DMS 273 (cell line): Measurements from ENCODE around the gene APOBEC3H.
"Not testable (repeated sequence)": the region's sequence is repeated elsewhere in the genome, so short reads cannot be mapped to it uniquely, and the experiment has no call there.

Source experiments
- DNase-seq: peaks from one replicate; lab custom pipeline; 2025; ENCODE audit not compliant: unreplicated experiment; lab: John Stamatoyannopoulos, UW

The APOBEC3H gene

GRCh38 chr22:39097098-39098020 lies at the start of gene APOBEC3H:
APOBEC3H (plus strand) TSS chr22:39097244; CDS start chr22:39100279, 3,035 bp downstream.
- peak; percentile 11 for DNase-seq

DNA sequence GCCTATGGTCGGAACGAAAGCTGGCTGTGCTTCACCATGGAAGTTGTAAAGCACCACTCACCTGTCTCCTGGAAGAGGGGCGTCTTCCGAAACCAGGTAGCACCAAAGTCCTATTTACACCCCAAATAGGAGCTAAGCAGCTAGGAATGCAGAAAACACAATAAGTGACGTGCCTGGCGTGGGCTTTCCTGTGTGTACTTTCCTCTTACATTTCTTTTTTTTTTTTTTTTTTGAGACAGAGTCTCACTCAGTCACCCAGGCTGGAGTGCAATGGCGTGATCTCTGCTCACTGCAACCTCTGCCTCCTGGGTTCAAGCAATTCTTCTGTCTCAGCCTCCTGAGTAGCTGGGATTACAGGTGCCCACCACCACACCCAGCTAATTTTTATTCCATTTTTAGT lies 47.6 kb upstream of the APOBEC3H start:
- not testable (repeated sequence) for DNase-seq

DNA sequence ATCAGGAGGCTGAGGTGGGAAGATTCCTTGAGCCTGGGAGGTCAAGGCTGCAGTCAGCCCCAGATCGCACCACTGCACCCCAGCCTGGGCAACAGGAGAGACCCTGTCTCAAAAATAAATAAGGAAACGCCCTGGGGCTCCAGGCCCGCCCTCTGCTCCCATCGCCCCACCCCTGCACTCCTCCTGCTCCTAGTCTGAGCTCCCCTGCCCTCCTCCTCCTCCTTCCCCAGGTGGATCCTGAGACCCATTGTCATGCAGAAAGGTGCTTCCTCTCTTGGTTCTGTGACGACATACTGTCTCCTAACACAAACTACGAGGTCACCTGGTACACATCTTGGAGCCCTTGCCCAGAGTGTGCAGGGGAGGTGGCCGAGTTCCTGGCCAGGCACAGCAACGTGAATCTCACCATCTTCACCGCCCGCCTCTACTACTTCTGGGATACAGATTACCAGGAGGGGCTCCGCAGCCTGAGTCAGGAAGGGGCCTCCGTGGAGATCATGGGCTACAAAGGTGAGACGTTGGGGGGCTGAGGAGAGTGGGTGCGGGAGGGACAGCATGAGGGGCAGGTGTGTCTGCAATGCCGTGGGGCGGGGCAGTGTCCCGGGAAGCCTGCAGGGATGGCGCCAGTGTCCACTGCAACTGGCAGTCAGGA lies 45.1 kb upstream of the APOBEC3H start:
- DNase-seq, result not testable (repeated sequence)

DNA sequence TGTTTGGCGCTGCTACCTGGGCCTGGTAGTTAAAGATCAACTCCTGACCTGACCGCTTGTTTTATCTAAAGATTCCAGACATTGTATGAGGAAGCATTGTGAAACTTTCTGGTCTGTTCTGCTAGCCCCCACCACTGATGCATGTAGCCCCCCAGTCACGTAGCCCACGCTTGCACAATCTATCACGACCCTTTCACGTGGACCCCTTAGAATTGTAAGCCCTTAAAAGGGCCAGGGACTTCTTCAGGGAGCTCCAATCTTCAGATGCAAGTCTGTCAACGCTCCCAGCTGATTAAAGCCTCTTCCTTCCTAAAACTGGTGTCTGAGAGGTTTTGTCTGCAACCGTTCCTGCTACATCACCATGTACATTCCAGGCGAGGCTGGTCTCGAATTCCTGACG lies 41.4 kb upstream of the APOBEC3H start:
- DNase-seq, result no peak

GRCh38 chr22:39061290-39061689 lies 35.8 kb upstream of the APOBEC3H start:
- DNase-seq, result not testable (repeated sequence)

- not testable (repeated sequence) for DNase-seq
These were observed 35.1 kb upstream of the APOBEC3H start for GRCh38 chr22:39061951-39062350.

GRCh38 chr22:39063904-39064303 lies 33.1 kb upstream of the APOBEC3H start:
- DNase-seq, result not testable (repeated sequence)

DNA sequence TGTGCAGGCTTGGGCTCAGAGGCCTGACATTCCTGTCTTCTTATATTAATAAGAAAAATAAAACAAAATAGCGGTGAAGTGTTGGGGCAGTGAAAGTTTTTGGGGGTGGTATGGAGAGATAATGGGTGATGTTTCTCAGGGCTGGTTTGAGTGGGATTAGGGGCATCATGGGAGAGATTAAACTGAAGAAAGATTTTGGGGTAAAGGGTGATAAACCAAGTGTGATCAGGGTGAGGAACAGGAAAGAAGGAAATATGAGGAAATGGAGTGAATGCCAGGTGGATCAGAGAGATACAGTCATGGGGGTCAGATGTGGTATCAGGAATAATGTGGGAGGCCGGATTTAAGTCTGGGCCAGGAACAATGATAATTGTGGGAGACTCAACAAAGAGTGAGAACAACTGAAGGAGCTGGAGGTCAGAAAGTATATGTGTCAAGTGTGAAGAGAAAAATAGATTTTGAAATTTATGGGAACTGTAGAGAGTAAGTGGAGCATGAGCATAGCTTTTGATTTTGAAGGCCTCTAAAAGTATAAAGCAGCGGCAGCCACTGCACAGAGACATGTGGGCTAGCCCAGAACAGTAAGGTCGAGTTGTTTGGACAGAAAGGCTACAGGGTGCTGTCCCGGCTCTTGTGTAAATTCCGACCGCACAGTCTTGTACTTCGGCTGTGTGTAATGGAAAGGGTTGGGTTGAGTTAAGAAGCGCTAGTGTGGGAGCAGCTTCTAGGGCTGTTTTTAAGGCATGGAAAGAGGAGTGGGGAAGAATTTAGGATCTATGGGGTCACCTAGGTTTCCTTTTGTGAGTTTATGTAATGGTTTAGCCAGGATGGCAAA lies 30.4 kb upstream of the APOBEC3H start:
- DNase-seq, result not testable (repeated sequence)

GRCh38 chr22:39068033-39068785 lies 28.8 kb upstream of the APOBEC3H start:
- no peak for DNase-seq

- no peak for DNase-seq
These were observed 26.9 kb upstream of the APOBEC3H start for GRCh38 chr22:39070186-39070585.

DNA sequence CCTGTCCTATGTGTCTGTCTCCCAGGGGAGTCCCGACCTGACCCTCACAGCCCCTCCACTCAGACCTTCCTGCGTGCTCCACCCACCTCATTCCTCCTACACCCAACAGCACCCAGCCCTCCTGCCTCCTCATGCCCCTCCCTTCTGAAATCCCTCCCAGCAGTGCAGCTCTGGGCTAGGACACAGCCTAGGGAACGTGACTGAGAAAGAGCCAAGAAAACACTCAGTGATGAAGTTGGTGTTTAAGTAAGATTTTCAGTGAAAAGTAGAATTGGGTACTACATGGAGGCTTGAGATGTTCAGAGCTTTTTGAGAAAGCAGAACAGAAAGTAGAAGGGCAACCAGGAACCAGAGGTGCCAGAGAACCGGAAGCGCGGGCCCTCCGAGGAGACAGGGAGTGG lies 24.5 kb upstream of the APOBEC3H start:
- not testable (repeated sequence) for DNase-seq

- DNase-seq, result no peak
These were observed 23.1 kb upstream of the APOBEC3H start for GRCh38 chr22:39073981-39074380.

DNA sequence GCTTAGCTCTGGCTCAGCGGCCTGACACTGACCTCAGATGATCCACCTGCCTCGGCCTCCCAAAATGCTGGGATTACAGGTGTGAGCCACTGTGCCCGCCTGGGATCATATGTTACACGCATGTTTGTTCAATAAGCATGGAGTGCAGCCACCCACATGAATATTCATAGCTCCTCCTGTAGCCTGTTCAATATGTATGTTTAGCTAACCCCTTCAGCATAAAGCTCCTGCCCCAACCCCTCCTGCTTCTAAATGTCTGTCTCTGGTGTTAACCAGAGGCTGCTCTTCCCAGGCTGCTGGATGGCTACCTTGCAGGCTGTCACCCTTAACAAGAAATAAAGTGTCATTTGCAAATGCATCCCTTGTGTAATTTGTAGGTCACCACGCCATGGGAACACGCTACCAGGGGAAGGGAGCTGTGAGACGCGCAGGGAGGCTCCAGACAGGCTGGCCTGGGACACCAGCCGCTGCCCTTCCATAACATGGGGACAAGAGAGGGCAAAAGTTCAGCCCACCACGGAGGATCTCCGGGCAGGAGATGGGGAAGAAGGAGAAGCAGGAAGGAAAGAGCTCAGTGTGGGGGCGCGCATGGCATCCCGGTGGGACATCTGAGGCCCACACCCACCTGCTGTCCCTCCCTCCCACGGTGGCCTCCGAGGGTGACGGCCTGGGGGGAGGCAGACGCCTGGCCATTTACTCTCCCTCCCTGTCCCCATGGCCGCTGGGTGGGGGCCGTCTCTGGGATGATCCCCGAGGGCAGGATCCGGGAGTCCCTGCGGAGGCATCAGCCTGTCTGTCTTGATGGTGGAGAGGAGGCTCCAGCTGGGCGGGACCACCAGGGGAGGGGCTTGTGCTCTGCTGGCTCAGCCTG lies 20.7 kb upstream of the APOBEC3H start:
- DNase-seq, result not testable (repeated sequence)

- DNase-seq, result not testable (repeated sequence)
These were observed 19.8 kb upstream of the APOBEC3H start, which contains the start of gene APOBEC3G for GRCh38 chr22:39077026-39077840. APOBEC3G (plus strand) TSS chr22:39077275; CDS start chr22:39077362, 87 bp downstream.

- not testable (repeated sequence) for DNase-seq
These were observed 19.1 kb upstream of the APOBEC3H start for GRCh38 chr22:39077912-39078311.

DNA sequence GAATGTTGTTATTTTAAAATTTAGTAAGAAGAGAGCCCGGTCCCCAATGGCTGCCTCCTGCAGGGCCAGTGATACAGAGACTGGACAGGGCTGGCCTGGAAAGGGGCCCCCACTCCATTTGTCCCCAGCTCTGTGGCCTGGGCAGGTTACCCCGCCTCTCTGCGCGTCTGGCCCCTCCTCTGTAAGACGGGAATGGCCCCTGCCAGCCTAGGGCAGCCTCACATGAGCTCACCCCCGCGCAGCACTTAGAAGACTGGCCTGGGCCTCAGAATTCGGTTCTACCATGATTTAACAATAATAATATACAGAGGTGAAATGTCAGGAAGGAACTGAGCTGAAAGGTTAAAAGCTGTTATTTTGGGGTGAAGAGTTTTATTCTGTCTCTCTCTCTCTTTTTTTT lies 18.7 kb upstream of the APOBEC3H start:
- no peak for DNase-seq

- DNase-seq, result not testable (repeated sequence)
These were observed 17.9 kb upstream of the APOBEC3H start for GRCh38 chr22:39079054-39079637.
